GM19397 (cell line): Measurements from ENCODE around the gene ESAM.

Source experiments
- ATAC-seq: cut with Tn5 transposase; IDR thresholded peaks from one replicate; pipeline ENCODE4 v1.9.1; 2021; ENCODE audit warnings: mild to moderate bottlenecking, moderate library complexity; ENCODE audit not compliant: unreplicated experiment

Gene ESAM

DNA sequence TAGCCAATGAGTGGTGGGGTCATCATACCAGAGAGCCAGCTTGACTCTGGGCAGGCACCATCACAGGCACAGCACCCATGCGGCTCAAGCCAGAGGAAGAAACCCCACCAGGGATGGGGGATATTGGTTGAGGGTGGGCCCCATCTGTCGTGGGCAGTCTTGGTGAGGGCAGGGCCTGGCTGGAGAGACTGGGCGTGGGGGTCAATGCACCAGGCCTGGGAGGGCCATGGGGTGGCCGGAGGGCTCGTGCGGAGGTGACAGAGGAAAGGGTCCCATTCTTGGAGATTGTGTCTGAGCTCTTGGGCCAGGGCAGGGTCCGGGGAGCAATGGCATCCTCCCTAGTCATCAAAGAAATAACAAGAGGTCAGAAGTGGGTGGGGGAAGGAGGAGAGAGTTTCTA is 8.5 kb downstream of the ESAM start:
- ATAC-seq = no peak

DNA sequence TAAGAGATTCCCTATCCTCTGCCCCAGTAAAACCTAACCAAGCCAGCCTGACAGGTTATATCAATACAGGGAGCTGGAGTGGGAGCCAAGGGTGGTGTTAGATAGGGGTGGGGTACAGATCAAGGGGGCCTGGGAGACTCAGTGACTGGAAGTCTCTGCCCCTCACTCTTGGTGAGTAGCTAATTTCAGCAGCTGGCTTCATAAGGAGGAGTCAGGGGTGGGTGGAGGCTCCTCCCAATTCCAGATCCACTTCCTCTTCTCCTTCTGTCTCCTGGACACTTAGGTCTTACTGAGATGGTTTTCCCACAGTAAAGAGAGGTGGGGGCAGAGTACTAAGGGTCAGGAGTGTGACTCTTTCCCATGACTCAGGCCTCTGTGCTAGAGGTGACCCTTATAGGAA is 8.9 kb downstream of the ESAM start:
- no peak for ATAC-seq

DNA sequence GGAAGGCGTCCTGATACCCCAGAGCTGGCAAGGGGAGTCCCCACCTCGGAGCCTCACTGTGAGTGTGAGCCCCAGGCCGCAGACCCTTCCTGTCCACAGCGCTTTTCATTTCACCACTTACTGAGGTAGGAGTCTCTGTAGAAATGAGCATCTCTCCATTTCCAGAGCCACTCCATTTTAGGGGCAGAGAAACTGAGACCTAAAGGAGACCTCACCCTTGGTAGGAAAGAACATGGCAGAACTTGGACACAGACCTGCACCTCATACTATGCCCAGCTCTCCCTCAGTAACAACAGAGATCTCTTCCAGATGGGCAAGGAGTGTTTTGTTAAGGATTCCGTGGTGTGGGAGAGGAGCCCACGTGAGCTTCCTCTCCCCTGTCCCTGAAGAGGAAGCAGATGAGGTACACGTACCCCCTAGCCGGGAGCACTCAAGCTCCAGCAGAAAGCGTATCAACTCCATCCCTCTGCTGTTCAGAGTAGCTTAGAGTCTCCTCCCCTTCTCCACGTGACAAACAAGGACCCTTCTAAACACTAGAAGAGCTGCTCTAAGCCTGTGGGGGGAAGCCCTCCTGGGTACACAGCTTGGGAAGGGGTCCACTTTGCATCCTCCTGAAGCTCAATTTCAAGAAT is 9.5 kb downstream of the ESAM start:
- ATAC-seq = no peak

DNA sequence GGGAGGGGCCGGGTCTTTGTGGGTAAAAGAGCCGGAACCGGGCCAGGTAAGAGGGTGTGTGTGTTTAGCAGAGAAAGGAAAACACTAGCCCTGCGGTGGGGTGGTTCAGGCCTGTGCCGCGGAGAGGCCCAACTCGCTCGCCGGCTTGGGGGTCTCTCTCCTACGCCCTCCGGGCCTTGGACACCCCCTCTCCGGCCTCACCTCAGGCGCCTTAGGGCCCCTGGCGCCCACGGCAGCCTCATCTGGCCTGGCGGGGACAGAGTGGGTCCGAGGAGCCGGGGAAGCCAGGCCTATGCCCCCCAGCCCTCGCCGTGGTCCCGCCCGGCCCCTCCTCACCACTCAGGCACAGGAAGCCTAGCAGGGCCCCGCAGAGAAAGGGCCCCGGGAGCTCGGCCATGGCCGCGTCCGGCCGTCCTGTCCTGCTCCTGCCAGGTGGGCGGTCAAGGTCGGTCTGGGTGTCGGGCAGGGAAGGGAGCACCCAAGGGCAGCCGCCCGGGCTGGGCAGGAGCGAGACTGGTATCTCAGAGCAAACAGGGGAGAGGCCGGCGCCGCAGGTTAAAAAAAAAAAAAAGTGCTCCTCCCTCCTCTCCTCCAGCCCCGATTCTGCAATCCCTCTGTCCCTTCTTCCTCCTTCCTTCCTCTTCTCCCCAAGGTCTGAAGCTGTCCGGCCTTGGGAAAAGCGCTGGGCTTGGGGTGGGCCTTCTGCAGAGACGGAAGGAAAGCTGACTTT is 10.2 kb downstream of the ESAM start, which contains the start of gene VSIG2:
TSS of gene VSIG2 (minus strand) at position 515 of the 730 bp plus-strand sequence. CDS start at position 397, 118 bp downstream.
- ATAC-seq = no peak

DNA sequence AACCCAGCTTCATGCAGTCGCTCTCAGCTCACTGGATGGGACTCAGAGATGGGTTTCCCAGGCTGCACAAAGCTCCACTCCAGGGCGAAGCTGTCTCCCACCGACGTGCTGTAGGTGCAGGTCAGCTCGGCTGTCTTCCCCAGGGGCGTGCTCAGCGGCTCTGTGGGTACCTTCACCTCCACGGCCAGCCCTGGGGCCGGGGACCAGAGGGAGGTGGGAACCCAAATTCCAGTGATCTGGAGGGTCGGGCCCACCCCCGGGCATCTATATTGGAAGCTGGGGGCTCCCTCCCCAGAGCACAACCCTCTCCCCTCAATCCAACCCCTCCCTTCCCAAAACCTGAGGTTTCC is 10.7 kb downstream of the ESAM start:
- ATAC-seq = no peak

DNA sequence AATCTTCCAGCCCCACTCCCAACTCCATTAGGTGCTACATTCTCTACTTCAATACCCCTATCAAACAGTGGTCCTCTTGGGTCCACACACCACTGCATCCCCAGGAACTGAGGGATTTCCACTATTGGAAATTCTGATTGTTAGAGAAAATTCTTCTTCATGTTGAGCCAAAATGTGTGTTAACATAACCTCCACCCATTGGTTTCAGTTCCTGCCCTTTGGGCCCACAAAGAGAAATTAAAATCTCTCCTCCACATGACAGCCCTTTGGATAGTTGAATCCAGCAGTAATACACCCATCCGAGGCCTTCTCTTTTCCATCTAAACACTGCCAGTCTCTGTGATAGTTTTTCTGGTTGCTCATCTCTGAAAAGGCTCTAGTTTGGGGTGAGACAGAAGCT is 12.2 kb downstream of the ESAM start:
- no peak for ATAC-seq

DNA sequence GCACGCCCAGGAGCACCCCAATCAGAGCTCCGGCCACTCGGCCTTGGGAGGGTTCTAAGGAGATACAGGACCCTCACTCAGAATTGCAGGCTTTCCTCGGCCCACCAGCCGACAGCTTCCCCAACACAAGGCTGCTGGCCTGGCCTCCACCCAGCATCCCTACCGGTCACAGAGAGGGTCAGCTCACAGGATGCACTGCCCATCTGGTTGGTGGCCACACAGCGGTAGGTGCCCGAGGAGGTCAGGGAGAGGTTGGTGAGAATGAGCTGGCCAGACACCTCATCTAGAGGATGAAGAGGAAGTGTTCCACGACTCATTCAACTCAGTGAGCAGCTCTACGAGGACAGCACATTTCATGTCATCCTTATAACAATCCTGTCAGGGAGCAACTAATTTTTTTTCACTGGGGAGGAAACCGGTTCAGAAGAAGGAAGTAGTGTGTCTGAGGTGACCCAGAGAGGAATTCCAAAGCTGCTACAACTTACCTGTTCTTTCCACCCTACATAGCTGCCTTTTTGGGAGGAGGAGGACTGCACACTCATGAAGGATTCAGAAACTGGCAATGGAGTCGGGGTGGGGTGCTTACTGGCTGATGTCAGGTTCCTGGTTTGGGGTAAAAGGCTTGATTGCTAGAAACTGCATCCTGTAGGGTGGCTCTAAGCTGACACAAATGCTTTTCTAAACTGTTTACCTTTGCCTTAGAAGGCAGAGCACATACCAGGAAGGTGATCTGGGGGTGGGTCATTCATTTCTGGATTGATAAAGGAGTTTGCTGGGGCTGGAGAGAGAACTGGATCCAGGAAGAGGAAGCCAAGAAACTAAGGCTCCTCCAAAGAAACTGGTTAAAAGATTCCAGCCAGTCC is 13.4 kb downstream of the ESAM start:
- ATAC-seq = no peak

DNA sequence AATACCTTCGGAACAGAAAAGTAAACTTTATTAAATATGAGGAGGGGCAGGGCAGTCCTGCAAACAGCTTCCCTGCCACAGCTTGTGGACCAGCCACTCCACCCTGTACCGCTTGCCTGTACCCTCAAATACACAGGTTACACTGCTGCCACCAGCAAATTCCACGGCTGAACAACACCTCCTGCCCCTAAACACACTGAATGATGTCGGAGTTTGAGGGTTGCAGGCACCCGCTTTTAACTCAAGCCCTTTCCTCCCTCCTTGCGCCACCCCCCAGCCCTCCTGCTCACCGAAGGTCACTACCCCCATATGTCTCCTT is 14.0 kb downstream of the ESAM start:
- no peak for ATAC-seq

DNA sequence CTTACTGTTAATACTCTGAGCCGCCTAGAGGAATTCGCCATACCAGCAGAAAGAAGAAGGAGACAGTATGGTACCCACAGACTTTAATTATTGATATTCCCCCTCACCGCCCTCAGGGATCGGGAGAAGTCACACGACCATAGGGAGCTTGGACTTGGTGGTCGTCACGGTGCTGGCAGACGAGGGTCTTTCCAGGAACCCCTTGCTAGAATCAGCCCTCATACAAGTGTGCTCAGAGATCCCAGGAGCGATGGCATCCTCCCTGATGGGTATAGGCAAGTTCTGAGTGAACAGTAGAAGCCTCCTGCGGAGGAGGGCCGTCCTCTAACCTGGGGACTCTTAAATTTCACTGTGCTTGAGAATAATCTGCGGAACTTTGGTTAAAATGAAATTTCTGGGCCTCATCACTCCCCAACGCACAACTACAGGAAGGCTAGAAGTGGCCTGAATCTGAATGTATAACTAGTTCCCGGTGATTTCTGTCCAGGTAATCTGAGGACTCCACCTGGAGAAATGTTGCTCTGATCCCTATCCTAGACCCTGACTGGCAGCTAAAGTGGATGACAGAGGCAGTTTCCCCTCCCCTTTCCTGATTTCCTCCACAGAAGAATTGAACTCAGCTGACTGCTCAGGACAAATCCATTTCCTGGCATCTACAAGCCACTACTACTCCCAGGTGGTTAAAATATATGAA is 14.5 kb downstream of the ESAM start:
- no peak for ATAC-seq

DNA sequence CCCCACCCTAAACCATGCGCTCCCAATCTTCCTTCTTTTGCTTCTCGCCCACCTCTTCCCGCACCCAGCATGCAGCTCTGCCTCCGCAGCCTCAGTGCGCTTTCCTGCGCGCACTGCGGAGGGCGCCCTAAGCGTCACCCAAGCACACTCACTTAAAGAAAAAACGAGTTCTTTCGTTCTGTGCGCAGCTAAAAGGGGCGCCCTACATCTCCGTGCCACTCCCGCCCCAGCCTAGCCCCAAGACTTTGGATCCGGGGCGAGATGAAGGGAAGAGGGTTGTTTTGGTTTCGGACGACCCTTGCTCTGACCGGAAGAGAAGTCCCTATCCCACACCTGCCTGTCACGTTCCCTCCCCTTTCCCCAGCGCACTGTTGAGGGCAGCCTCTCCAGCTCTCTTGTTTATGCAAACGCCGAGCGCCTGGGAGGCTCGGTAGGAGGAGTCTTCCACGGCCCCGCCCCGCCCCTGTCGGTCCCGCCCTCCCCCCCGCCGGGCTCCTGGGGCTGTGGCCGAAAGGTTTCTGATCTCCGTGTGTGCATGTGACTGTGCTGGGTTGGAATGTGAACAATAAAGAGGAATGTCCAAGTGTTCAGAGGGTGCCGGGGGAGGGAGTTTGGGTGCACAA is 15.4 kb downstream of the ESAM start:
- peak; percentile 90 for ATAC-seq

DNA sequence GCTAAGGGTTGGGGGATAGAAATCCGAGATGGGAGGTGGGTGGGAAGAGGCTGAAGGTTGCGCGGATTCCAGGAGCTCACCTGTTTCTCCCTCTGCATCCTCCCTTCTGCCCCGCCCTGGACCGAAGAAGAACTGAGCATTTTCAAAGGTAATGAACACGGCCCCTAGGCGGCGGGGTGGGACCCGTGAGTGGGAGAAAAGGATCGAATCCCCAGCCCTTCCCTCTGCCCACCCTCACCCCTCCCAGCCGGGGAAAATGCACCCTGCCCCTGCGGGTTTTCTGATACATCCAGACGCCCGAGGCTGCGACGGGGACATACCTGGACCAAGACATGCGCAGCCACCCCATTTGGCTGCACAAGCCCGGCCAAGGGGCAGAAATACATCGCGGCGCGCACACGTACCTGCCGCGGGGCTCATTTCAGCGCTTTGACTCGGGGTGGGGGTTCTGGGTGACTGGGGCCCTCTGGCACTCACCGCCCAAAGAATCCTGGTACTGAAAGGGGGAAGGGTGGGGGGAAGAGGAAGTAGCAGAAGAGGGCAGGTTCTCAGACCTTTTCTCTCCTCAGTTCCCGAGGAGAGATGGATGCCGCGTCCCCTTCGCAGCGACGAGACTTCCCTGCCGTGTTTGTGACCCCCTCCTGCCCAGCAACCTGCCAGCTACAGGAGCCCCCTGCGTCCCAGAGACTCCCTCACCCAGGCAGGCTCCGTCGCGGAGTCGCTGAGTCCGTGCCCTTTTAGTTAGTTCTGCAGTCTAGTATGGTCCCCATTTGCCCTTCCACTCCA is 16.1 kb downstream of the ESAM start:
- ATAC-seq = peak; percentile 14

DNA sequence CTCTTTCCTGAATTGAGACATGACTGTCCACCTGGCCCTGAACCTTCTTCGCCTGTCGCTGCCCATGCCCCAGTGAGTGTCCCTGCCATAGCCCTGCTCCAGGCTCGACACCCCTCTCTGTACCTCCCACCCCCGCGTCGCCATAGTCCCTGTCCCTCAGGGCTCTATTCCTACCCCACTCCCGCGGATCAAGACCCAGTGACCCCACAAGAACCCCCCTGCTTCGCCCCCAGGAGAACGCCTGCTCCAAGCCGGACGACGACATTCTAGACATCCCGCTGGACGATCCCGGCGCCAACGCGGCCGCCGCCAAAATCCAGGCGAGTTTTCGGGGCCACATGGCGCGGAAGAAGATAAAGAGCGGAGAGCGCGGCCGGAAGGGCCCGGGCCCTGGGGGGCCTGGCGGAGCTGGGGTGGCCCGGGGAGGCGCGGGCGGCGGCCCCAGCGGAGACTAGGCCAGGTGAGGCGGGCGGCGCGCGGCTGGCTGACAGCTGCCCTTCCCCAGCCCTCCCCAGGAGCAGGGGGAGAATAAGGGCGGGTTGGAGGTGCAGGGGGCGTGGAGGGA is 16.7 kb downstream of the ESAM start:
- ATAC-seq = no peak

DNA sequence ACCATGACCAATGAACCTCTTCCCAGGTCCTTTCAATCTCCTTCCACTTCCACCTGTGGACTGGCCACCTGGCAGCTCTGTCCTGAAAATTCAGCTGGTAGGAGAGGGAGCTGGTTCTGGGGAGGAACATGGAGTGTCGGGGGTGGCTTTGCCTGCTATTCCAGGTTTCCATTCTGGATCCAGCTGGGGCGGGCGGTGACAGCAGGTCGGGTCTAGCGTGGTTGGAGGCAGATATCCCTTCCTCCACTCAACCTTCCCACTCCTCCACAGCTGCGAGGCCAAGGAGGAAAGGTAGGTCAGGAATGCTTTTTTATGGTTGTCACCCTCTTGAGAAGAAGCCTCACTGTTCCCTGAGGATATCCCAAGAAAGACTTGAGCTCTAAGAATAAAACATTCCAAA is 19.0 kb downstream of the ESAM start:
- no peak for ATAC-seq

DNA sequence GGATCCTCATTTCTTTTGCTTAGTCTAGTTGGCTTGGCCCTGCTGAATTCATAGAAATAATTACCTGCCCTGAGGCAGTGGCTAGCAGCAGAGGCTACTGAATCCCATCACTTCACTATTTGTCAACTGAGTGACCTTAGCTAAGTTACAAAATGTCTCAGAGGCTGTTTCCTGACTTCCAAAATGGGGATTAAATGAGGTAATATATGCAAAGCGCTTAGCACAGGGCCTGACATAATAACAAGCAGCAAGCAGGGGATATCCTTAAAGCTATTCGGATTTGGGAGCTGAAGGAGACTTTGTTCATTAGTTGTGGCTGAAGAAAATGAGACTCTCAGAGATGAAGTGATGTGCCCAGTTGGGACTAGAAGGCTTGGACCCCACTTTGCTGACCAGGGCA is 19.5 kb downstream of the ESAM start:
- ATAC-seq = no peak

DNA sequence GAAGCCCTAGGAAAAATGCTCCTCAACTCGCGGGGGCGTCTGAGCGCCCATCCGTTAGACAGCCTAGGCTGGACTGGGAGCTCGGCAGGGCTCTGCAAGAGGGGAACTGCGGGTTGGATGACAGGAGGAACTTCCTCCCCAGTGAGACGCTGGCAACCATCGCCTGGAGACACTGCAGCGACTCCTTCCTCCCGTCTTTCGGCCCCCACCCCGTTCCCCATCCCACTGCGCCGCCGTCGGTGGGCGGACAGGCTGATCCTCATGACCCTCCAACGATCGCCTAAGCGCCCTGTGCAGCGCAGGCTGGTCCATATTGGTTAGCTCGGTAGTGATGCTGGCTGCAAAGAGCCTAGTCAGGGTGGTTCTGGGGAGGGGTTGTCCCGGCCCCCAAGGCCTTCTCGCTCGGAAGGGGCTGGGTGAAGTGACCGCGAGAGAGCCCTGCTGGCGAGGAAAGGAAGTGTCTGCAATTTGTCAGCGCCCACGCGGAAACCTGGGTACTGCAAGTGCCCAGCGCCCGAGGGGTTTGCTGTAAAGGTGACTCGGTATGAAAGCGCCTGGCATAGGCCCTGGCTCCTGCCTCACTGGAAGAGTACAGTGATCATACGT is 21.7 kb downstream of the ESAM start:
- peak; percentile 19 for ATAC-seq

DNA sequence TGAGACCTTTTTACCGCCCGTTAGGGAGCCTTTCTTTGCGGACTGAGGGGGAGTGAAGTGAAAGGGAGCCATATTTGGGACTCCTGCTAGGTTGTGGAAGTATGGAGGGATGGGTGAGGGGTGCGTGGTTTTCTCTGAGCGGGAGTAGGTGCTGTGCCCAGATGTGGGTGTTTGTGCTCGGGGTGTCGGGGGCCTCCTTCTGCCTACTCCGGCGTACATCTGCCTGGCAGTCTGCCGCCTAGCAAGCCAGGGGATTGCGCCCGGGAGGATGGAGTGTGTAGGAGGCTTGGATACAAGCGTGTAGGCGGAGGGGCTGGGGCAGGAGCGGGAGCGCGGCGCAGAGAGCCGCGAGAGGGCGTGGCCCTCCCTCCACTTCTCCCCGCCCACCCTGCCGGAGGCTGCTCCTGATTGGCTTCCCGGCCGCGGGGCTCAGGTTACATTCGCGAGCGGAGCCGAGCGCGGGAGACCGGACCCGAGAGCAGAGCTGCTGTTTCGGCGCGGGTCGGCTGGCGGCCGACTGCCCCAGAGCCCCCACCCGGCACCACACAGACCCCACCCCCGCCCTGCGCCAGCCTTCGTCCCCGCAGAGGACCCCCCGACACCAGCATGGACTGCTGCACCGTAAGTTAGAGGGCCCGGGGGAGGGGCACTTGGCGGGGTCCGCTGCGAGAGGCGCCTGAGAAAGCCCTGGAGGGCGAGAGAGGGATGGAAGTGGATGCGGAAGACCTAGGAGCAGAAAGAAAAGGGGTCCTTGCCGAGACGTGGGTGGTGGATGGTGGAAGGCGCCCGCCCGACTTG is 22.4 kb downstream of the ESAM start, which contains the start of gene NRGN:
TSS of gene NRGN (plus strand) at position 464 of the 798 bp plus-strand sequence. CDS start at position 607, 143 bp downstream.
- ATAC-seq = peak; percentile 98

DNA sequence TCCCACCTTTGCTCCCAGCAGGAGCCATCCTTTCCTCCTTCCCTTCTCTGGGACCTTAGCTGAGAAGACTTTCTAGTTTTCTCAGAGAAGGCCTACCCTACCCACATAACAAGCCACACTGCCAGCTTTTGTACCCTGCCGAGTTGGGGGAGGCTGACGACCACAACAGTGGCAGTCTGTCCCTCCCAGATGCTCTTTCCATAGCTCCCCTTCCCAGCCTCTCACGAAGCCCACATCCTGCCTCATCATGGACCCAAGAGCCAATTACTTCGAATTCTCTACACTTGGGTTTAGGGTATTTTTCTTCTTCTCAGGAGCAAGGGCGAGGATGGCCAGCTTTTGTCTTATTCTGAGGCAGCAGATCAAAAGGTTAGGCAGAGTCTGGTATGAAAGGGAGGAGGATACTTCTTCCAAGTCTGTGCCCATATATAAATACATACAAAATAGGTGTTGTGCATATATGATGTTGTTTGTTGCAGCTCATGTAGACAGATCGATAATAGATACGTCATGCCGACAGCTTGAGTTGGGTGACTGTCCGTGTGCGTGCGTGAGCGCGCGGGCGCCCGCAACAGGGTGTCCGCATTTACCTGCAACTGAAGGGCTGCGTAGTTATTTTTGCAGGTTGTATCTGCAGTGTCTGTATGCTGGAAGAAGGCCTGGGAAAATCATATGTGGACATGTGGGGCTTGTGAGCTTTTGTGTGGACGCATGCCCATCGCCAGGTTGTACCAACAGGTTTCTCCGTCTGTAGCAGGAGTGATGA is 23.2 kb downstream of the ESAM start:
- ATAC-seq = no peak
